Ishikawa (cell line): Measurements from ENCODE around the gene IGLON5.

Experiments used
- CEBPB ChIP-seq: IDR thresholded peaks from 2 replicates; pipeline ENCODE4 v1.6.1; 2012
- CREB1 ChIP-seq: IDR thresholded peaks from 2 replicates; pipeline ENCODE4 v1.6.1; 2012; ENCODE audit warnings: low read depth
- EGR1 ChIP-seq: IDR thresholded peaks from 2 replicates; pipeline ENCODE4 v1.6.1; 2012
- EP300 ChIP-seq: IDR thresholded peaks from 2 replicates; pipeline ENCODE4 v1.6.1; 2012; ENCODE audit warnings: borderline replicate concordance
- FOXM1 ChIP-seq: IDR thresholded peaks from 2 replicates; pipeline ENCODE4 v1.6.1; 2012; ENCODE audit warnings: low read depth, borderline replicate concordance
- NFIC ChIP-seq: IDR thresholded peaks from 2 replicates; pipeline ENCODE4 v1.6.1; 2012
- RAD21 ChIP-seq: IDR thresholded peaks from 2 replicates; pipeline ENCODE4 v1.6.1; 2012; ENCODE audit warnings: low read depth
- TAF1 ChIP-seq: IDR thresholded peaks from 2 replicates; pipeline ENCODE4 v1.6.1; 2012; ENCODE audit warnings: low read depth, mild to moderate bottlenecking
- TCF12 ChIP-seq: IDR thresholded peaks from 2 replicates; pipeline ENCODE4 v1.6.1; 2012; ENCODE audit warnings: low read depth
- TEAD4 ChIP-seq: IDR thresholded peaks from 2 replicates; pipeline ENCODE4 v1.6.1; 2012
- YY1 ChIP-seq: IDR thresholded peaks from 2 replicates; pipeline ENCODE4 v1.6.1; 2012; ENCODE audit warnings: low read depth
- ZBTB7A ChIP-seq: IDR thresholded peaks from 2 replicates; pipeline ENCODE4 v1.6.1; 2012; ENCODE audit warnings: low read depth
- TF ChIP-seq, protein P1 (sequence below): IDR thresholded peaks from 2 replicates; pipeline ENCODE4 v1.6.1; 2012
- TF ChIP-seq, protein P2 (sequence below): IDR thresholded peaks from 2 replicates; pipeline ENCODE4 v1.6.1; 2012

Gene IGLON5

DNA sequence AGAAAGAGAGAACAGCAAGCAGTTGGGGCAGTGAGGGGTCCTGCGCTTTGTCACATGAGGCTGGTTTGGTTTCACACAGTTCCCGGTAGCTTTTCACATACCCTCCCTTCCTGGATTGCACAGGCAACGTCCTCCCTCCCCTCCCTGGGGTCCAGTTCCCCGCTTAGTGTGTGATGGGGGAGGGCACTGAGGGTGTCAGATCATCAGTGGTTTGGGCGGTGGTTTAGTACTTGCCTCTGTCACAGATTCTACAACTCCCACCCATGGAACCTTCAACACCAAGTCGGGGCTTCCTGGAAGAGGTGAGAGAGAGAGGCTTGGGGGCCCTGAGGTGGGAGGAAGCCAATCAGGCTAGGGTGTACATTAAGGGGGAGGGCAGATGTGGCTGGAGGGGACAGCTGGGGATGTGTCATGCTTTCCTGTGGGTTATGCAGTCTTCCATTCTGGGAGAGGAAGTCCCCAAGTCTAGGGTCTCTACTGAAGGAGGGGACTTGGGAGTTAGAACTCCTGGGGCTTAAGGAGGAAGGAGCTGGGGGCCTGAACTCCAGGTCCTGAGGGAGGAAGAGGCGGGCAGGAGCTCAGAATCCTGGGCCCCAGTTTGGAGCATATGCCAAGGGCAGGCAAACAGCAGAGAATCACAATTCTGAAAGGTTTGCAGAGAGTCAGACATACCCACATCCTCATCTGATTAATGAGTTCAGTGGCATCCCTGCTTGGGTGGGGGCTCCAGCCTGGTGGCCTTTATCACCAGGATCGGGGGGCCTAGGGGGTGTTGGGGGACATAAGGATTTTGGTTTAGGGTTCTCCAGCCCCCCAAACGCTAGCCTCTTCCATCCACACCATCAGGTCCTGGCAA, 61.4 kb downstream of the IGLON5 start, which contains the start of gene NKG7:
TSS of gene NKG7 (minus strand) at position 6 of the 856 bp plus-strand sequence. CDS start 119 bp downstream, outside the sequence.
- TF ChIP-seq, protein P1, sequence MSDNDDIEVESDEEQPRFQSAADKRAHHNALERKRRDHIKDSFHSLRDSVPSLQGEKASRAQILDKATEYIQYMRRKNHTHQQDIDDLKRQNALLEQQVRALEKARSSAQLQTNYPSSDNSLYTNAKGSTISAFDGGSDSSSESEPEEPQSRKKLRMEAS, result no peak
- no peak for TF ChIP-seq TCF12
- no peak for TF ChIP-seq CREB1
- no peak for TF ChIP-seq TEAD4
- TF ChIP-seq, protein P2, sequence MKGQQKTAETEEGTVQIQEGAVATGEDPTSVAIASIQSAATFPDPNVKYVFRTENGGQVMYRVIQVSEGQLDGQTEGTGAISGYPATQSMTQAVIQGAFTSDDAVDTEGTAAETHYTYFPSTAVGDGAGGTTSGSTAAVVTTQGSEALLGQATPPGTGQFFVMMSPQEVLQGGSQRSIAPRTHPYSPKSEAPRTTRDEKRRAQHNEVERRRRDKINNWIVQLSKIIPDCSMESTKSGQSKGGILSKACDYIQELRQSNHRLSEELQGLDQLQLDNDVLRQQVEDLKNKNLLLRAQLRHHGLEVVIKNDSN, result no peak
- TF ChIP-seq RAD21, result no peak
- TF ChIP-seq EGR1, result no peak

DNA sequence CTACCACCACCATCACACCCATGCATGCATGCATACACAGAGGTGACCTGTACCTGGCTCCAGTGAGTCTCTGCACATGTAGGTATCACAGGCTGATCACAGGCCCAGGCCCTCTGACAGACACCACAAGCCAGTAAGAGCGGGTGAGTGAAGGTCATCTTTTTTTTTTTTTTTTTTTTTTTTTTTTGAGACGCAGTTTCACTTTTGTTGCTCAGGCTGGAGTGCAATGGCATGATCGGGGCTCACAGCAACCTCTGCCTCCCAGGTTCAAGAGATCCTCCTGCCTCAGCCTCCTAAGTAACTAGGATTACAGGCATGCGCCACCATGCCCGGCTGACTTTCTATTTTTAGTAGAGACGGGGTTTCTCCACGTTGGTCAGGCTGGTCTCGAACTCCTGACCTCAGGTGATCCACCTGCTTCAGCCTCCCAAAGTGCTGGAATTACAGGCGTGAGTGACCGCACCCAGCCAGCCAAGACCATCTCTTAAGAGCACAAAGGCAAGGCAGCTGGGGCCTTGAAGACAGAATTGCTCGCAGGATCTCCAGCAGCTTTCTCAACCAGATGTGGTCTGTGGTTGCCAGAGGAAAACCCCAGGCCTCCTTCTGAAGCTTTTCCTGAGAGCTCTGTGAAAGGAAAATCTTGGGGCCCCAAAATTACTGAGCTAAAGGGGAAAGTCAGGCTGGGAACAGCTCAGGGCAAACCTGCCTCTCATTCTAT, 64.2 kb downstream of the IGLON5 start:
- TF ChIP-seq TCF12 (no peak), RAD21 (no peak), CREB1 (no peak), YY1 (no peak), FOXM1 (no peak), TEAD4 (no peak), EGR1 (no peak), TAF1 (no peak), ZBTB7A (no peak)
- TF ChIP-seq, protein P1, result no peak
- TF ChIP-seq, protein P2, result no peak

DNA sequence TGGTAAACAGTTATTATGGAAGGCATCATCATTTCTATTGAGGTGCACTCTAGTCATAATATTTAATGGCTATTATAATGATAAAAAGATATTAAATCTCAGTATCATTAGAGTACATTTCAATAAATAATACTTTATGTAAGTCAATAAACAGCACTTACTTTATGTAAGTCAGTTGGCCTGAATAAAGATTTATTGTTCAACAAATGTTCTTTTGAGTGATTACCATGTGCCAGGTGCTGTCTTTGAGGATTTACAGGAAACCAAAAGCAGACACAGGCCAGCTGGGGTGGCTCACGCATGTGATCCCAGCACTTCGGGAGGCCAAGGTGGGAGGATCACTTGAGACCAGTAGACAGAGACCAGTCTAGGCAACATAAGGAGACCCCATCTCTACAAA, 66.0 kb downstream of the IGLON5 start:
- TF ChIP-seq RAD21, result no peak
- no peak for TF ChIP-seq TCF12
- TF ChIP-seq ZBTB7A, result no peak
- no peak for TF ChIP-seq TEAD4
- TF ChIP-seq, protein P2, result no peak
- no peak for TF ChIP-seq NFIC
- no peak for TF ChIP-seq EGR1
- no peak for TF ChIP-seq TAF1
- no peak for TF ChIP-seq YY1
- no peak for TF ChIP-seq EP300
- no peak for TF ChIP-seq CEBPB
- no peak for TF ChIP-seq CREB1
- TF ChIP-seq FOXM1, result no peak

DNA sequence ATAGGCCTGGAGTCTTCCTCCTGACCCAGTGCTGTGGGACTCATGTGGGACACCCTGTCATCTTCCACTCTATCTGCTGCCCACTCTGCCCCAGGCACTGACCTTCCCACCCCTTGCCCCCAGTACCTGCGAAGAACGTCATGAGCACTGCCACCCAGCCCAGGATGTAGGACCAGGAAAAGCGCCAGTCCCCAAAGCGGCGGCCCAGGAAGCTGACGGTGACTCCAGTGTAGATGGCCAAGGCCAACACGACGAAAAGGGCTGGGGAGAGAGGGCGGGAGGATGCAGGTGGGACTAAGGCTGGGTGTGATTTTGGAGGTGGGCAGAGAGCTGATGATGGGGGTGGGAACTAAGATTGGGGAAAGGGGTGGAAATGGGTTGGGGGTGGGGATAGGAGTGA, 68.9 kb downstream of the IGLON5 start:
- TF ChIP-seq TEAD4, result no peak
- TF ChIP-seq YY1, result no peak
- no peak for TF ChIP-seq EGR1
